Raji (cell line): ENCODE data around the gene ZXDC.

Source experiments
- POLR2A ChIP-seq: IDR thresholded peaks from 2 replicates; pipeline ENCODE4 v1.6.1; 2011; ENCODE audit warnings: low read depth, low read length, control low read depth; ENCODE audit not compliant: insufficient read depth

The ZXDC gene

GRCh38 chr3:126459111-126459762 lies 16.5 kb downstream of the ZXDC start:
- no peak for TF ChIP-seq POLR2A

- no peak for TF ChIP-seq POLR2A
These were observed 18.8 kb downstream of the ZXDC start for GRCh38 chr3:126456766-126457388.

GRCh38 chr3:126456211-126456610 lies 19.5 kb downstream of the ZXDC start:
- no peak for TF ChIP-seq POLR2A

- TF ChIP-seq POLR2A: no peak
These were observed 21.1 kb downstream of the ZXDC start for GRCh38 chr3:126454437-126455198.

GRCh38 chr3:126454025-126454424 lies 21.7 kb downstream of the ZXDC start:
- no peak for TF ChIP-seq POLR2A

- no peak for TF ChIP-seq POLR2A
These were observed 23.5 kb downstream of the ZXDC start for GRCh38 chr3:126452213-126452612.

GRCh38 chr3:126451511-126451910 lies 24.2 kb downstream of the ZXDC start:
- no peak for TF ChIP-seq POLR2A

- no peak for TF ChIP-seq POLR2A
These were observed 24.9 kb downstream of the ZXDC start for GRCh38 chr3:126450744-126451143.

GRCh38 chr3:126450219-126450618 lies 25.5 kb downstream of the ZXDC start:
- TF ChIP-seq POLR2A: no peak

- TF ChIP-seq POLR2A: no peak
These were observed 26.1 kb downstream of the ZXDC start for GRCh38 chr3:126449621-126450051.

GRCh38 chr3:126448893-126449180 lies 26.9 kb downstream of the ZXDC start:
- TF ChIP-seq POLR2A: no peak

GRCh38 chr3:126448136-126448892 lies 27.4 kb downstream of the ZXDC start:
- no peak for TF ChIP-seq POLR2A

GRCh38 chr3:126447456-126448106 lies 28.1 kb downstream of the ZXDC start:
- no peak for TF ChIP-seq POLR2A

- TF ChIP-seq POLR2A: no peak
These were observed 28.9 kb downstream of the ZXDC start for GRCh38 chr3:126446791-126447190.

GRCh38 chr3:126446301-126446700 lies 29.4 kb downstream of the ZXDC start:
- TF ChIP-seq POLR2A: no peak
